ENCODE data around the gene PTGDS. TPM values are rescaled to one million over a fixed set of nuclear protein-coding genes. Genes with fewer than 3 reads are reported as not detected.
A peak's percentile ranks its signal among the peaks of the same experiment; 100 is the strongest.

PTGDS gene
- total RNA-seq, 2 donors from 2014 or later, result 13.8 to 22.1 TPM

- no peak overlapping the region for H3K4me3 Mint-ChIP-seq
- Histone ChIP-seq H3K27me3 (ENCODE audit: control insufficient read depth, insufficient read depth, low read length, poor library complexity, severe bottlenecking) (no peaks in the 10 kb centered on the region), H3K9ac (ENCODE audit: extremely low read depth, low read length, poor library complexity, severe bottlenecking) (no peak overlapping the region), H3K9me3 (ENCODE audit: control insufficient read depth, low read length) (no peaks in the 10 kb centered on the region), H3K27ac (ENCODE audit: low read depth, low read length) (no peak overlapping the region), H3K4me1 (ENCODE audit: control insufficient read depth, insufficient read depth, low read length) (no peaks in the 10 kb centered on the region), H3K4me3 (ENCODE audit: low read length) (no peak overlapping the region), H3K36me3 (ENCODE audit: control insufficient read depth, insufficient read depth, low read length) (no peaks in the 10 kb centered on the region)
- no peaks in the 10 kb centered on the region for H3K27me3 Mint-ChIP-seq (ENCODE audit: insufficient read depth)
- H3K27ac Mint-ChIP-seq, result no peak overlapping the region
- H3K9me3 Mint-ChIP-seq, result peaks cover 1% of the 10 kb centered on the region
- H3K4me1 Mint-ChIP-seq, result no peaks in the 10 kb centered on the region
- no peak for DNase-seq
- H3K36me3 Mint-ChIP-seq (ENCODE audit: low read depth), result peaks cover 5% of the 10 kb centered on the region
- 93 to 96% methylated on average over 13 to 39 of the region's 39 CpGs for WGBS, 2 experiments (ENCODE audit: insufficient coverage in 1 of 2, insufficient read length in 1 of 2)
- TF ChIP-seq CTCF (conservative IDR thresholded peaks at IDR 0.05), result no peak
Measured at GRCh38 chr9:137011907-137012675, 34.8 kb downstream of the PTGDS start.

GRCh38 chr9:137012694-137013570 lies 35.6 kb downstream of the PTGDS start:
- H3K9me3 Mint-ChIP-seq, result peaks cover 1% of the 10 kb centered on the region
- no peak overlapping the region for H3K4me3 Mint-ChIP-seq
- Histone ChIP-seq H3K27ac (ENCODE audit: low read depth, low read length) (no peak overlapping the region), H3K27me3 (ENCODE audit: control insufficient read depth, insufficient read depth, low read length, poor library complexity, severe bottlenecking) (no peaks in the 10 kb centered on the region), H3K9ac (ENCODE audit: extremely low read depth, low read length, poor library complexity, severe bottlenecking) (no peak overlapping the region), H3K4me1 (ENCODE audit: control insufficient read depth, insufficient read depth, low read length) (no peaks in the 10 kb centered on the region), H3K4me3 (ENCODE audit: low read length) (no peak overlapping the region), H3K36me3 (ENCODE audit: control insufficient read depth, insufficient read depth, low read length) (no peaks in the 10 kb centered on the region), H3K9me3 (ENCODE audit: control insufficient read depth, low read length) (no peaks in the 10 kb centered on the region)
- no peaks in the 10 kb centered on the region for H3K27me3 Mint-ChIP-seq (ENCODE audit: insufficient read depth)
- no peaks in the 10 kb centered on the region for H3K4me1 Mint-ChIP-seq
- no peak for TF ChIP-seq CTCF (conservative IDR thresholded peaks at IDR 0.05)
- H3K36me3 Mint-ChIP-seq (ENCODE audit: low read depth), result peaks cover 6% of the 10 kb centered on the region
- no peak overlapping the region for H3K27ac Mint-ChIP-seq
- 85 to 87% methylated on average over 29 to 67 of the region's 67 CpGs for WGBS, 2 experiments (ENCODE audit: insufficient coverage in 1 of 2, insufficient read length in 1 of 2)
- DNase-seq, result peak; percentile 68

- Mint-ChIP-seq H3K4me1 (no peaks in the 10 kb centered on the region), H3K27me3 (ENCODE audit: insufficient read depth) (no peaks in the 10 kb centered on the region), H3K4me3 (no peak overlapping the region), H3K27ac (no peak overlapping the region), H3K9me3 (peaks cover 1% of the 10 kb centered on the region), H3K36me3 (ENCODE audit: low read depth) (peaks cover 6% of the 10 kb centered on the region)
- Histone ChIP-seq H3K27ac (ENCODE audit: low read depth, low read length) (no peak overlapping the region), H3K9ac (ENCODE audit: extremely low read depth, low read length, poor library complexity, severe bottlenecking) (no peak overlapping the region), H3K4me3 (ENCODE audit: low read length) (no peak overlapping the region), H3K36me3 (ENCODE audit: control insufficient read depth, insufficient read depth, low read length) (no peaks in the 10 kb centered on the region), H3K27me3 (ENCODE audit: control insufficient read depth, insufficient read depth, low read length, poor library complexity, severe bottlenecking) (no peaks in the 10 kb centered on the region), H3K4me1 (ENCODE audit: control insufficient read depth, insufficient read depth, low read length) (no peaks in the 10 kb centered on the region), H3K9me3 (ENCODE audit: control insufficient read depth, low read length) (no peaks in the 10 kb centered on the region)
- TF ChIP-seq CTCF (conservative IDR thresholded peaks at IDR 0.05), result no peak
- WGBS, 2 experiments (ENCODE audit: insufficient coverage in 1 of 2, insufficient read length in 1 of 2), result 93 to 96% methylated on average over 12 to 20 of the region's 20 CpGs
- no peak for DNase-seq
Measured at GRCh38 chr9:137013571-137013940, 36.3 kb downstream of the PTGDS start.

Measured in endodermal cell (in vitro differentiated cells).